ENCODE data around the gene FOXL2. TPM values are rescaled to one million over a fixed set of nuclear protein-coding genes. Genes with fewer than 3 reads are reported as not detected.

The FOXL2 gene
- total RNA-seq, 6 experiments from 2014 or later = 0.71 to 8.0 (median 7.0) TPM

DNA sequence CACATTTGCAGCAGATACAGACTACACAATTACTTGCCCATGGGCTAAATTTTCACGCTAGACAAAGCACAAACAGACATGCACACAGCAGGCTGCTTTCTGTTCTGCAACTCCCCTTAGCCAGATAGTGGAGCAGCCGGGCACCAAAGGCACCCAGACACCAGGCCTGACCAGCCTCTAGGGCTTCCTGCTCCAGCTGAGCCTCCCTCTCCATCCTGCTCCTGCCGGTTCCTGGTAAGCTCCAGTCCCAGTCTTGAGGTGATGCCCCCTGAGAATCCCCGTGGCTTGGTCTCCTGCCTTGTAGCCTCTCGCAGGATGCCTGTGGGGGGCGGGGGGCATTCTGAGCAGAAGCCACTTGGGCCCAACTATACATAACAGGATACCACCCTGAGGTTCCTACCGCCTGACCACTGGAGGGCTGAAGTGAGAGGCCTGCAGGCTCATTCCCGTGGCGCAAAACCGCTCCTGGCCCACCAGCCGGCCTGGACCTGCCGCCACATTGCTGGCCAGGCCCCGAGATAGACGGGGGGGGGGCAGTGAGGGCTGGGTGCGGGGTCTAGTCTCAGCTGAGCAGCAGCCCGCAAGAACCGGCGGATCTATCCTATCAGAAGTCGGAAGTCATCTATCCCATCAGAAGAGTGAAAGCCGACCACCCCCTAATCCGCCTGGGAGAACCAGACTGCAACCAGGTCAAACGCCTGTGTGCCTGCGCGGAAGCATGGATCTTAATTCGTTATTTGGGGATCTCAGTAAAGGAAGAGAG lies 3.9 kb downstream of the FOXL2 start:
- H3K4me1 Mint-ChIP-seq (ENCODE audit: low read depth) = peaks cover 15% of the 10 kb centered on the region; the same call in 1 of the 2 replicates
- H3K27ac Mint-ChIP-seq = no peak overlapping the region
- DNase-seq = no peak
- no peaks in the 10 kb centered on the region; the same call in 1 of the 2 replicates for H3K9me3 Mint-ChIP-seq
- H3K27me3 Mint-ChIP-seq (ENCODE audit: insufficient read depth) = peaks cover 44% of the 10 kb centered on the region
- TF ChIP-seq, protein P1, sequence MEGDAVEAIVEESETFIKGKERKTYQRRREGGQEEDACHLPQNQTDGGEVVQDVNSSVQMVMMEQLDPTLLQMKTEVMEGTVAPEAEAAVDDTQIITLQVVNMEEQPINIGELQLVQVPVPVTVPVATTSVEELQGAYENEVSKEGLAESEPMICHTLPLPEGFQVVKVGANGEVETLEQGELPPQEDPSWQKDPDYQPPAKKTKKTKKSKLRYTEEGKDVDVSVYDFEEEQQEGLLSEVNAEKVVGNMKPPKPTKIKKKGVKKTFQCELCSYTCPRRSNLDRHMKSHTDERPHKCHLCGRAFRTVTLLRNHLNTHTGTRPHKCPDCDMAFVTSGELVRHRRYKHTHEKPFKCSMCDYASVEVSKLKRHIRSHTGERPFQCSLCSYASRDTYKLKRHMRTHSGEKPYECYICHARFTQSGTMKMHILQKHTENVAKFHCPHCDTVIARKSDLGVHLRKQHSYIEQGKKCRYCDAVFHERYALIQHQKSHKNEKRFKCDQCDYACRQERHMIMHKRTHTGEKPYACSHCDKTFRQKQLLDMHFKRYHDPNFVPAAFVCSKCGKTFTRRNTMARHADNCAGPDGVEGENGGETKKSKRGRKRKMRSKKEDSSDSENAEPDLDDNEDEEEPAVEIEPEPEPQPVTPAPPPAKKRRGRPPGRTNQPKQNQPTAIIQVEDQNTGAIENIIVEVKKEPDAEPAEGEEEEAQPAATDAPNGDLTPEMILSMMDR (IDR thresholded peaks at IDR 0.05) = no peak
- H3K36me3 Mint-ChIP-seq (ENCODE audit: low read depth) = peaks cover 10% of the 10 kb centered on the region; the same call in 1 of the 2 replicates
- H3K4me3 Mint-ChIP-seq = no peak overlapping the region

- H3K4me3 Mint-ChIP-seq = no peak overlapping the region
- H3K4me1 Mint-ChIP-seq (ENCODE audit: low read depth) = peaks cover 7% of the 10 kb centered on the region; the same call in 1 of the 2 replicates
- peaks cover 39% of the 10 kb centered on the region for H3K27me3 Mint-ChIP-seq (ENCODE audit: insufficient read depth)
- H3K36me3 Mint-ChIP-seq (ENCODE audit: low read depth) = peaks cover 10% of the 10 kb centered on the region; the same call in 1 of the 2 replicates
- H3K9me3 Mint-ChIP-seq = no peaks in the 10 kb centered on the region; the same call in 1 of the 2 replicates
- TF ChIP-seq, protein P1 (IDR thresholded peaks at IDR 0.05) = no peak
- no peak overlapping the region for H3K27ac Mint-ChIP-seq
- DNase-seq = no peak
Measured at GRCh38 chr3:138942271-138942670, 4.7 kb downstream of the FOXL2 start.

DNA sequence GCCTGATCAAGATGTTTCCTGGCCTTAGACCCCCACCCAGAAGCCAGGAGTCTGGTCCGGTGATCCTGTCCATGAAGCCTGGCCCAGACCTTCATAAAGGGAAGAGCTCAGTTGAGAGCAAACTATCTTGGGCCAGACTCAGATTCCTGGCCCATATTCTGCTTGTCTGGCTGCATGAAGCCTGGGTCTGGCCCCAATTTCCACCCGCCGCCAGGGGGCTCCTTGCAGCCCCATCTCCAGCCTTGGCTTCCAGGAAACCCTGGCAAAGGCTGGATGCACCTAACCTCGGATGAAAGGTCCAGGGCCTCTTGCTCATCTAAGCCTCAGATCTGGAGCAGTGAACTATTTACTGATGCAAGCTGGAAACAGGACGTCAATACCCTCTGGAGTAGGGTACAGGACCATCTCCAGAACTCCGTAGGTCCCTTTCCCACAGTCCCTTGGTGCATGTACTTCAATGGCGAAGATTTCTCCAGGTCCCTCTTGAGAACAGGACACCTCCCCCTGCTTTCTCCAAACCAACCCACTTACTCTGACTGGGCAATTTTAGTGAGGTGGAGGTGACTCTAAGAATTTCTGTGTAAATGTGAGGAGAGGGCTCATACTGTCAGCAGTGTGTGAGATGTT lies 5.6 kb downstream of the FOXL2 start:
- TF ChIP-seq, protein P1 (IDR thresholded peaks at IDR 0.05) = peak; percentile 83
- Mint-ChIP-seq H3K27me3 (ENCODE audit: insufficient read depth) (peaks cover 44% of the 10 kb centered on the region), H3K4me3 (no peak overlapping the region), H3K9me3 (no peaks in the 10 kb centered on the region; the same call in 1 of the 2 replicates), H3K36me3 (ENCODE audit: low read depth) (peaks cover 10% of the 10 kb centered on the region; the same call in 1 of the 2 replicates), H3K27ac (no peak overlapping the region), H3K4me1 (ENCODE audit: low read depth) (peaks cover 10% of the 10 kb centered on the region)
- DNase-seq = peak; percentile 45

DNA sequence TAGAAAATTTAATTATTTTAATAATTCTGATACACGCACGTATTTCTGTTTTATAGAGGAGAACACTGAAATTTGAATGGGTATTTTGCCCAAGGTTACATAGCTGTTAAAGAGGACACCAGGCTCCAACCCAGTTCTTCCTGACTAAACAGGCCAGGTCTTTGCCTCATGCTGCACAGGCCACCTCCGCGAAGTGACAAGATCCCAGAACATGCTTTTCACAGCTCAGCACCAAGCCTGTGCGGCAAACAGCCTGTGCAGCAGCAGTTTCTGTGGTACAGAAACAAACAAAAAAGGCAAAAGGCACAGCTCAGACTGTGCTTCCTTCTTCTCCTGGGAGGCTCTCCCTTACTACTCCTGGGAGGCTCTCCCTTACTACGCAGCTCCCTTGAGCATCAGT lies 6.5 kb downstream of the FOXL2 start:
- TF ChIP-seq, protein P1 (IDR thresholded peaks at IDR 0.05) = no peak
- Mint-ChIP-seq H3K4me1 (ENCODE audit: low read depth) (peaks cover 19% of the 10 kb centered on the region), H3K36me3 (ENCODE audit: low read depth) (peaks cover 10% of the 10 kb centered on the region; the same call in 1 of the 2 replicates), H3K4me3 (no peak overlapping the region), H3K27me3 (ENCODE audit: insufficient read depth) (peaks cover 47% of the 10 kb centered on the region), H3K9me3 (no peaks in the 10 kb centered on the region; the same call in 1 of the 2 replicates), H3K27ac (no peak overlapping the region)
- no peak for DNase-seq

DNA sequence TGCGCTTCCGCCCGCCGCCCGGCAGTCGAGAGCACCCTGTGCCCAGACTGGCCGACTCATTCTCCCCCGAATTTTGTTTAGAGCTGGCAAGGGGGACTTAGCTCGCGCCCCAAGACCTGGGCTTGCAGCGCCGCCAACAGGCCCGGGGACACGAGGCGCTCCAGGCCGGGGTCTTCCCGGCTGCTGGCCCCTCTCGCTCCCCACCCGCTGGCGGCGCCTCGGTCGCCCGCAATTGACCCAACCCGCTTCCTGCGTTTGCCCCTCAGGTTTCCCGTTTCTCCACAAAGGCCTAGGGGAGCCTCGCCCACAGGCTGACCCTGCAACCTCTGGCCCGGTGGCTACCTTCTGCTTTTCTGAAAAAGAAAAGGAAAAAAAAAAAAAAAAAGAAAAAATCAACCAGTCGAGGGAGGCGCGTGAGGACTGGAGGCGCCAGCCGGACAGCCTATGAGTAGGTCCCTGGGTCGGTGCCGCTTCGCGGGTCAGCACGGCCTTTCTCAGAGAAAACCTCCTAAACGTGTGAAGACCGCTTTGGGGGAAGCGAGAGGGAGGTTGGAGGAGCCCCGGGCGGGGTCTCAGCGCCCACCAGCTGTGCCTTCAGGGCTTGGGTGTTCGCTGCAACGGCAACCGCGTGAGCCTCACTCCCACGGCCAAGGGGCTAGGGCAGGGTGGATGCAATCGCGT lies 7.2 kb downstream of the FOXL2 start:
- Mint-ChIP-seq H3K36me3 (ENCODE audit: low read depth) (peaks cover 10% of the 10 kb centered on the region; the same call in 1 of the 2 replicates), H3K27ac (no peak overlapping the region), H3K9me3 (no peaks in the 10 kb centered on the region), H3K4me1 (ENCODE audit: low read depth) (peaks cover 19% of the 10 kb centered on the region), H3K27me3 (ENCODE audit: insufficient read depth) (peaks cover 48% of the 10 kb centered on the region), H3K4me3 (no peak overlapping the region)
- TF ChIP-seq, protein P1 (IDR thresholded peaks at IDR 0.05) = peak; percentile 26; the same call in 1 of the 2 replicates
- no peak for DNase-seq
